NCI-H1694 (cell line): ENCODE results near the gene PRKD1.

Source experiments
- DNase-seq: peaks from one replicate; lab custom pipeline; 2025; lab: John Stamatoyannopoulos, UW

Gene PRKD1

GRCh38 chr14:29838752-29839151 is 88.9 kb downstream of the PRKD1 start:
- DNase-seq: no peak

- no peak for DNase-seq
Observed at GRCh38 chr14:29836395-29836794, 91.3 kb downstream of the PRKD1 start.

GRCh38 chr14:29832042-29832441 is 95.6 kb downstream of the PRKD1 start:
- DNase-seq: no peak

GRCh38 chr14:29829851-29830250 is 97.8 kb downstream of the PRKD1 start:
- no peak for DNase-seq

- no peak for DNase-seq
Observed at GRCh38 chr14:29823816-29824215, 103.8 kb downstream of the PRKD1 start.

- no peak for DNase-seq
Observed at GRCh38 chr14:29822430-29822709, 105.3 kb downstream of the PRKD1 start.

- no peak for DNase-seq
Observed at GRCh38 chr14:29821661-29822429, 105.8 kb downstream of the PRKD1 start.

GRCh38 chr14:29821242-29821641 is 106.4 kb downstream of the PRKD1 start:
- no peak for DNase-seq

- DNase-seq: no peak
Observed at GRCh38 chr14:29820785-29821184, 106.9 kb downstream of the PRKD1 start.

- no peak for DNase-seq
Observed at GRCh38 chr14:29817767-29818405, 109.8 kb downstream of the PRKD1 start.

GRCh38 chr14:29815016-29815674 is 112.5 kb downstream of the PRKD1 start:
- no peak for DNase-seq

- DNase-seq: peak; percentile 47
Observed at GRCh38 chr14:29814156-29815015, 113.3 kb downstream of the PRKD1 start.

- peak; percentile 28 for DNase-seq
Observed at GRCh38 chr14:29810682-29811081, 117.0 kb downstream of the PRKD1 start.

GRCh38 chr14:29810064-29810463 is 117.6 kb downstream of the PRKD1 start:
- no peak for DNase-seq

GRCh38 chr14:29806124-29806517 is 121.5 kb downstream of the PRKD1 start:
- no peak for DNase-seq

- no peak for DNase-seq
Observed at GRCh38 chr14:29805415-29806123, 122.1 kb downstream of the PRKD1 start.

- DNase-seq: no peak
Observed at GRCh38 chr14:29804481-29805266, 123.0 kb downstream of the PRKD1 start.

- DNase-seq: no peak
Observed at GRCh38 chr14:29803045-29803444, 124.6 kb downstream of the PRKD1 start.

- DNase-seq: no peak
Observed at GRCh38 chr14:29802211-29802610, 125.4 kb downstream of the PRKD1 start.

- no peak for DNase-seq
Observed at GRCh38 chr14:29800961-29801360, 126.7 kb downstream of the PRKD1 start.
